Keratinocyte (primary cell): Measurements from ENCODE around the gene RNASEH1.

ENCODE experiments used
- EZH2 ChIP-seq: IDR thresholded peaks from one replicate; pipeline ENCODE4 v1.6.1; 2012; ENCODE audit warnings: inconsistent platforms, mild to moderate bottlenecking, low read length, moderate library complexity
- TF ChIP-seq, protein P1 (sequence below), 3 experiments: IDR thresholded peaks in 1 of 3; conservative IDR thresholded peaks in 1 of 3; optimal IDR thresholded peaks in 1 of 3; 2 replicates in 2 of 3; 3 replicates in 1 of 3; pipeline versions ENCODE3 to v1.5.1; 2011; ENCODE audit warnings: low read length in 3 of 3, mild to moderate bottlenecking in 3 of 3, moderate library complexity in 2 of 3, control low read depth in 1 of 3, inconsistent platforms in 1 of 3; ENCODE audit not compliant: insufficient read depth in 2 of 3; ENCODE audit errors: extremely low read depth in 1 of 3

DNA sequence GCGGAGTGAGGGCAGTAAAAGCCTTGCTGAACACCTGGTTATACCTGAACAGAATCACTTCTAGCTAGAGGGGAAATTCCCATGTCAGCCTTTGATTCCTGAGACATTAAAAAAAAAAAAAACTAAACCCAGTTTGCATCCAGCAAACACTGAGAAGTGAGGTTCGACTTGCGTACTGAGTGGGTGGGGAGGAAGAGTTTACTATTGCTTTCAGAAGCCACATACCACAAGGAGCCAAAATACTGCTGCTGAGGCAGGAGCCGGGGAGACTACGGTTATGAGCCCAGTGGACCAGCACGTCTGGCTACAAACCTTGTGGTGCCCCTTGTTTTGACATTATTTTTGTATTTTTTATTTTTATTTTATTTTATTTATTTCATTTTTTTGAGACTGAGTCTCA, 39.4 kb upstream of the RNASEH1 start:
- TF ChIP-seq, protein P1, sequence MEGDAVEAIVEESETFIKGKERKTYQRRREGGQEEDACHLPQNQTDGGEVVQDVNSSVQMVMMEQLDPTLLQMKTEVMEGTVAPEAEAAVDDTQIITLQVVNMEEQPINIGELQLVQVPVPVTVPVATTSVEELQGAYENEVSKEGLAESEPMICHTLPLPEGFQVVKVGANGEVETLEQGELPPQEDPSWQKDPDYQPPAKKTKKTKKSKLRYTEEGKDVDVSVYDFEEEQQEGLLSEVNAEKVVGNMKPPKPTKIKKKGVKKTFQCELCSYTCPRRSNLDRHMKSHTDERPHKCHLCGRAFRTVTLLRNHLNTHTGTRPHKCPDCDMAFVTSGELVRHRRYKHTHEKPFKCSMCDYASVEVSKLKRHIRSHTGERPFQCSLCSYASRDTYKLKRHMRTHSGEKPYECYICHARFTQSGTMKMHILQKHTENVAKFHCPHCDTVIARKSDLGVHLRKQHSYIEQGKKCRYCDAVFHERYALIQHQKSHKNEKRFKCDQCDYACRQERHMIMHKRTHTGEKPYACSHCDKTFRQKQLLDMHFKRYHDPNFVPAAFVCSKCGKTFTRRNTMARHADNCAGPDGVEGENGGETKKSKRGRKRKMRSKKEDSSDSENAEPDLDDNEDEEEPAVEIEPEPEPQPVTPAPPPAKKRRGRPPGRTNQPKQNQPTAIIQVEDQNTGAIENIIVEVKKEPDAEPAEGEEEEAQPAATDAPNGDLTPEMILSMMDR (optimal IDR thresholded peaks at IDR 0.05 in 1 of 3, IDR thresholded peaks at IDR 0.05 in 1 of 3, conservative IDR thresholded peaks at IDR 0.05 in 1 of 3; ENCODE audit: extremely low read depth in 1 of 3, insufficient read depth in 2 of 3, low read length in 3 of 3): no peak
- no peak for TF ChIP-seq EZH2
